OCI-M1 (cell line): ENCODE data around the gene SETD3.

Source experiments
- DNase-seq: peaks from one replicate; lab custom pipeline; 2025; lab: John Stamatoyannopoulos, UW

Gene SETD3

DNA sequence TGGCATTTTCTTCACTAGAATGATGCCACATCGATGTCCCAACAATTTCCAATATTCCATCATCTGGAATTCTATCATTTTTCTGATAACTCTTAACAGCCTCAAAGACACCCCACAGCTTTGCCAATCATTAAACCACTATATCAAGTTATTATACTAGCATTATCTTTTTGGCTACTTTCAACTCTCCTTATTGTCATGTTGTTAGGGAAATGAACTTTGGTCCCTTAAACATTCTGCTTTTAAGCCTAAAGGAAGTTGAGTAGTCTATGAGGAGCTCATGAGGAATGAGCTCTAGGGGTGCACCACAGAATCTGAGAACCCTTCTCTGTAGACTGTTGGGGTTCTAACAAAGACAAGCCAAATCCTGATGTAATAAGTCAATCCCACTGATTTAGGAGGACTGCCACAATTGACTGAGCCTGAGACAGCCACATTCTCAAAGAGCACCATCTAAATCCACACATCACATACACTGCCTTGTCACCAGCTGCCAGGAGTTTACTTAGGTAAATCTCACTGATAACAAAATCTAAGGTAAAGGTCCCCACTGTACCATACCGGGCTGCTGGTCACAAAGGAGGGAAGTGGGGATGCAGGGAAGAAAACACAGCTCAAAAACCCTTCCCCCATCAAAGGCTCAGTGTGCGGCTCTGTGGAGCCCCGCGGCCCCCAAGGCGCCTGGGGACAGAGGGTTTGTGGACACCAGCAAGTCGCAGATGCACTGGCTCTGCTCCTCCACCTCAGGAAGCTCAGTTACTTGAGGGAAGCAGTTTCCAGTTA lies 58.2 kb downstream of the SETD3 start:
- no peak for DNase-seq

DNA sequence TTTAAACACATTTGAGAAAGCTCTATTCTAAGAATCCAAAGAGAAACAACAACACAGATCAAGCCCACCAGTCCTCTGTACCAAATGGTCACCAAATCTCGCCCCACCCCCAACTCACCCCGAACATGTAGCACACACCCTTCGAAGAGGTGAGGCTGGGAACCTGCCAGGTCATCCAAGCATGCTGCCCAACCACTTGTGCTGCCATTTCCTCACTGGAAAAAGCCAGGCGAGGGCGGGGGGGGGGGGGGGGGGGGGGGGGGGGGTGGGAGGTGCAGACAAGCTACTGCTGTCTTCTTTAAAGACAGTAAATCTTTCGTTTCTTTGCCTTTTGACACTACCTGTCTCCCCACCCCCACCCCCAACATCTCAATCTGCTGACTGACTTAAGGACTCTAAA lies 59.9 kb downstream of the SETD3 start:
- no peak for DNase-seq

GRCh38 chr14:99419905-99420304 lies 60.8 kb downstream of the SETD3 start:
- DNase-seq = peak; percentile 27

- no peak for DNase-seq
Observed at GRCh38 chr14:99418242-99418641, 62.4 kb downstream of the SETD3 start.

GRCh38 chr14:99416909-99417308 lies 63.8 kb downstream of the SETD3 start:
- no peak for DNase-seq

- DNase-seq = peak; percentile 87
Observed at GRCh38 chr14:99415496-99416281, 65.0 kb downstream of the SETD3 start.

DNA sequence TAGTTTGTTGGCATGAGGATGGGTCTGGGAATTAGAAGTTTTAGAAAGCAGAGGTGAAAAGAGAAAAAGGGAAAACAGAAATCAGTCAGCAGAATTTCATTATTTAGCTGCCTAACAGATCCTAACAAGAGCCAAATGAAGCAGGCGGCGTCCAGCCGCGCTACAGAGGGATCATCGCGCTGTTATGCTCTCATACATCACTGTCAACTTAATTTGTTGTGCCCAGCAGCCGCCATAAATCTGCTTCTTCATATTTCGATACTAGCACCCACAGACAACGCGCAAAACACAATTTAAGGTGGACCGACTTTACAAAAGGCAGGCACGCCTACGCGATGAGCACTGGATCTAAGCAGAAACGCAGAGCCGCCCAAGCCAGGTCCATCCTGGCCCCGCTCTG lies 66.7 kb downstream of the SETD3 start:
- DNase-seq = no peak

DNA sequence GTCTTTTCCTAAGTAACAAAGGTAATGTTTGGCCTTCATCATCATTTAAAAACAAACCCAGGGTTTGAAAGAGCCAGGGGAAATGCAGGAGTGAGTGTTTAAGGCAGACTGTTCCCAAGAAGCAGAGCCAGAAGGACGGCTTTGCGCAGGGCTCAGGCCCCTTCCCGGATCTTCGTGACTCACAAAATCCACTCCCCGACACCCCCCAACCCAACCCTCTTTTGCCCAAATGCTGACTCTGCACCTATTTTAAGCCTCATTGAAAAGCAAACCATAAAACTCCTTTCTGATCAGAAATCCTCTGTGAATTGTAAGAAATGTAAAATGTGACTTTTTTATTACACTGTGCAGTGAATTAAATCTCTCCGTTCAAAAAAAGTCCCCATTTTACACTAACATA lies 67.5 kb downstream of the SETD3 start:
- no peak for DNase-seq

DNA sequence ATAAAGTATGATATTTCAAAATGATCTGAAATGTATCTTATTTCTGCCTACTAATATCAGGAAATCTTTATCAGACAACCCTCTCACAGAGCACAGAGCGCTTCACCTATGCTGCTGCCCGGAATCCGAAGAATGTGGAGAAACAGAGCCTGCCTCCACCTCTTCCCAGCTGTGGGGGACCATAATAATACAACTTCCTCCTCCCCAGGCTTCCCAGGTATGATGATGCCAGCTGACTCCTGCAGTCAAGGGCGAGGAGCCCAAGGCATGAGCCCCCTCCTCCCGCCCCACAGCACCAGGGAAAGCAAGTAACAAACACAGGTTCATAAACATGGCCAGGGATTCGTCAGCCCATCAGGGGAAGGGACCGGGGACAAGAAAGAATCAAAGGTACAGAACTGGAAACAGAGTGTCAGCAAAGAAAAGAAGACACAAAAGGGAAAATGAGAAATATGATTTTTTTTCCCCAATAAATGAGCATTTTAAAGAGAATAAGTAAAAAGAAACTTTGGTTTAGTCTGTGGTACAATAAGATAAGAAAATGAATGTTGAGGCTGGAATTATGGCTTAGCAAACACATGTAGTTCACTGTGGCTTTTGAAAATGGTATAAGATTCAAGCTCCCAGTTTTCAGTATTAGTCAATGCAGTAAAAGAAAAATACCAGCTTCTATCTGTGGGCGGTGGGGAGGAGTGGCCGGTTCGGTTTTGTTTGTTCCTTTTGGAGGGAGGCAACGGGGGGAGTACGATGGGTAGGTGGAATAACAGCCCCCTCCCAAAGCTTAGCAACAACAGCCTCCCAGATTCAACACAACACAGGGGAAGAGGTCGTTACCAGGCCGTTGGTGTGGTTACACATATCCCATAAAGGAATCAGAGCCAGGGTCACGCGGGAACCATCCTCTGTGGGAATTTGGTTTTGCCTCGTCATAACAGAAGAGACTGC lies 68.3 kb downstream of the SETD3 start:
- no peak for DNase-seq

GRCh38 chr14:99410019-99410418 lies 70.6 kb downstream of the SETD3 start:
- DNase-seq = no peak

GRCh38 chr14:99408971-99409289 lies 71.7 kb downstream of the SETD3 start:
- DNase-seq = no peak

DNA sequence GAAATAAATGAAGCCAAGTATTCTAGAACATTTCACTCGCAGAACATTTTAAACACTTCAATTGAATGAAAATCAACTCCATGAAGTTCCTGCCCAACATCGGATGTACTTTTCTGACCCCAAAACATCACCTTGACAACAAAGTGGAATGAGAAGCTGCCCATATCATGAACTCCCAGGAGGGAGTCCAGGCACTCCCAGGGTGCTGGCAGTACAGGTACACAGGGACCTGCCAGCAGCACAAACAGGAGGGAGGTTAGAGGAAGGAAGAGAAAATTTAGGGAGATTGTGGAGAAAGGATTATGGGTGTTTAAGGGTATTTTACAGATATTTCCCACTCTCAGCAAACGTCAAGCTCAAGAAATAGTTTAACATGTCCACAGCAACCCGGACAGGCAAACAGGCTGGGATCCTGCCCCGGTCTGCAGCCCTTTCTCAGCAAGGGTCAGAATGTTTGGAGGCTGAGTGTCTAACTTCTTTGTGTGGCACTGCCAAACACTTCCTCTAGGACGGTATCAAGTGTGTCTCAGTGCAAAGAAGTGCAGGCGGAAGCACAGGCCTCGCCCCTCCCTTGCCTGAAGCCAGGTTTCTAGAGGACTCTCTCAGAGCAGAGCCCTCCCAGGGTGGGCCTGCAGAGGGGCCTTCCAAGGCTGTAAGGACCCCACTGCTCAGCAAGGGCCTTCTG lies 72.2 kb downstream of the SETD3 start:
- DNase-seq = no peak

DNA sequence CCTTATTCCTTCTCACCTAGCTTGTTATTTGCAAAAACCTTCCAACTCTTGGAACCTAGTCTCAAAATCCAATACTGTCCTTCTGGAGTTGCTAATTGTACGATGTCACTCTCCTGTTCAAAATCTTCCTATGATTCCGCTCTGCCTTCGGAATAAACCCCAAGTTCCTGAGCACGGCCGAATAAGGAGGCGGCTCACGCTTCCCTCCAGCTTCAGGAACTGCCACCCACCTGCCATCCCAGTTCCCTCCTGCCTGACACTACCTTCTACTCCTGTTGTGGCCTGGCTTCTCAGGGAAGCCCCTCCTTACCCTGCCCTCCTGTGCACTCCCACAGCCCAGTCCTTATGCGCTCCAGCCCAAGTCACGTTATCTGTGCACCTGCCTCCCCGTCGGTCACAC lies 73.2 kb downstream of the SETD3 start:
- DNase-seq = no peak

- no peak for DNase-seq
Observed at GRCh38 chr14:99402950-99403349, 77.7 kb downstream of the SETD3 start.

DNA sequence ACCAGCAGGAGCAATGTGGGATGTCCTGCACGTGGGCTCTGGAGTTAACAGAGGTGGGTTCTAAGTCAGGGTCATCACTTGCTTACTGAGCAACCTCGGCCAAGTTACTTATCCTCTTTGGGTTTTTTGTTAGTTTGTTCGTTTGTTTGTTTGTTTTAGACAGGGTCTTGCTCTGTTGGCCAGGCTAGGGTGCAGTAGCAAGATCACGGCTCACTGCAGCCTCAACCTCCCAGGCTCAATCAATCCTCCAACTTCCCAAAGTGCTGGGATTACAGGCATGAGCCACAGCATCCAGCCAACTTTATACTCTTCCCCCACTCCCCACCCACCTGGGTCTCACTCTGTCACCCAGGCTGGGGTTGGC lies 78.4 kb downstream of the SETD3 start:
- DNase-seq = no peak

GRCh38 chr14:99401621-99402284 lies 78.9 kb downstream of the SETD3 start:
- no peak for DNase-seq

GRCh38 chr14:99401211-99401610 lies 79.4 kb downstream of the SETD3 start:
- no peak for DNase-seq

DNA sequence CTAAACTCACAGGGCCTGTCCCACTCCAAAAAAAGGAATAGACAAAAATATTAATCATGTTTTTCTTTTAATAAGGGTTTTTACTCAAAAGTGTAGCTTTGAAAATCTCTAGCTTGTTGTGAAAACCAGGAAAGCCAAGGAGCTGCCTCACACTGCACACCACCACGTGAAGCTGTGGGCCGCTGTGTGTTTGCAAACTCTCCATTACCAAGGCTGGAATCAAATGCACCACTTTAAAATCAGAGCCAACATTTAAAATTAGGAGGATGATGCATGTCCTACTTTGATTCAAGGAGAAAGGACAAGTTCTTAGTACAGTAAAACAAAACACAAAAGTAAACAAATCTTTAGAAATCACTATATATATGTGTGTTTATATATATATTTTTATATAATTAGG lies 83.0 kb downstream of the SETD3 start:
- no peak for DNase-seq

- DNase-seq = no peak
Observed at GRCh38 chr14:99395909-99396530, 84.6 kb downstream of the SETD3 start.

- no peak for DNase-seq
Observed at GRCh38 chr14:99394602-99395156, 86.0 kb downstream of the SETD3 start.
